GM21528 (cell line): ENCODE measurements around the gene CMPK1.

Experiments
- ATAC-seq: cut with Tn5 transposase; IDR thresholded peaks from one replicate; pipeline ENCODE4 v1.9.1; 2021; ENCODE audit warnings: mild to moderate bottlenecking, moderate library complexity; ENCODE audit not compliant: unreplicated experiment, low FRiP score

CMPK1 gene

GRCh38 chr1:47418122-47418521, 84.5 kb downstream of the CMPK1 start:
- no peak for ATAC-seq

DNA sequence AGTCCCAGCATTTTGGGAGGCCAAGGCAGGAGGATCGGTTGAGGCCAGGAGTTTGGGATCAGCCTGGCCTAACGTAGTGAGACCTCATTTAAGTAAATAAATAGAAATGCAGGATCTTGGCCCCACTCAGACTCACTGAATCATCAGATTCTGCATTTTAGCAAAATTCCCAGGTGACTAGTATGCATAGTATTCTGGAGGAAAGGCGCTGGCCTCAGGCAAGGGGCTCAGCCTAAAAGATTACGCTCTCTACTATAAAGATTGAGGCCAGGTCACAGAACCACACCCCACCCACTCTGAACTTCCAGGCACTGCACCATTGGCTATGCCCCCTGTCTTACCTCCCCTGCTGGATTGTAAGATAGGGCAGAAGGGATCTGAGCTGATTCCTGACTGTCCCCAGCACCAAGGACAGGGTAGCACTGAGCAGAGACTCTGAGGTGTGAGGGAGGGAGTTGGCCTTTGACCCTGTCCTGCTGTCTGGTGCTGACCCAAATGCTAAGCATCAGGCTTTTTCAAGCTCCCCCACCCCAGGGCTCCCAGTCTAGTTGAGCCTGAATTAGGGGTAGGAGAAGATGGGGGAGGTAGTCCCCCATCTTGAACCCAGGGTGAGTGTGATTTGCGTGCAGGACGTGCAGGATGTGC, 85.2 kb downstream of the CMPK1 start:
- ATAC-seq = no peak

GRCh38 chr1:47420547-47420946, 87.0 kb downstream of the CMPK1 start:
- ATAC-seq = no peak

- no peak for ATAC-seq
Observed at GRCh38 chr1:47423872-47424271, 90.3 kb downstream of the CMPK1 start.

- no peak for ATAC-seq
Observed at GRCh38 chr1:47424336-47424982, 90.9 kb downstream of the CMPK1 start.
